GF-D8 (cell line): ENCODE data around the gene DKK3.
"Not testable (repeated sequence)": the region's sequence is repeated elsewhere in the genome, so short reads cannot be mapped to it uniquely, and the experiment has no call there.

ENCODE experiments used
- DNase-seq: peaks from one replicate; lab custom pipeline; 2025; lab: John Stamatoyannopoulos, UW

Gene DKK3

GRCh38 chr11:12007769-12008737 lies at the start of gene DKK3:
TSS of gene DKK3 (minus strand) at chr11:12008626. CDS start at chr11:12008582, 44 bp downstream.
- DNase-seq = no peak

- DNase-seq = no peak
Observed at GRCh38 chr11:12057299-12057980, 49.0 kb upstream of the DKK3 start.

- no peak for DNase-seq
Observed at GRCh38 chr11:12056119-12056518, 47.7 kb upstream of the DKK3 start.

GRCh38 chr11:12053606-12054361 lies 45.4 kb upstream of the DKK3 start:
- no peak for DNase-seq

- no peak for DNase-seq
Observed at GRCh38 chr11:12052676-12053605, 44.5 kb upstream of the DKK3 start.

GRCh38 chr11:12051287-12051662 lies 42.8 kb upstream of the DKK3 start:
- no peak for DNase-seq

- DNase-seq = no peak
Observed at GRCh38 chr11:12050470-12051286, 42.3 kb upstream of the DKK3 start.

GRCh38 chr11:12048936-12049790 lies 40.7 kb upstream of the DKK3 start:
- no peak for DNase-seq

GRCh38 chr11:12046636-12047236 lies 38.3 kb upstream of the DKK3 start:
- no peak for DNase-seq

- DNase-seq = no peak
Observed at GRCh38 chr11:12045914-12046635, 37.6 kb upstream of the DKK3 start.

GRCh38 chr11:12044799-12045198 lies 36.4 kb upstream of the DKK3 start:
- no peak for DNase-seq

- DNase-seq = no peak
Observed at GRCh38 chr11:12043959-12044791, 35.7 kb upstream of the DKK3 start.

GRCh38 chr11:12043221-12043620 lies 34.8 kb upstream of the DKK3 start:
- DNase-seq = no peak

GRCh38 chr11:12042215-12042676 lies 33.8 kb upstream of the DKK3 start:
- peak; percentile 8 for DNase-seq

GRCh38 chr11:12040719-12041118 lies 32.3 kb upstream of the DKK3 start:
- not testable (repeated sequence) for DNase-seq

- DNase-seq = no peak
Observed at GRCh38 chr11:12032968-12033367, 24.5 kb upstream of the DKK3 start.

GRCh38 chr11:12031856-12032544 lies 23.6 kb upstream of the DKK3 start:
- no peak for DNase-seq
